CMK (cell line): ENCODE results near the gene CAPN6.

Experiments
- DNase-seq: peaks from one replicate; pipeline ENCODE4 v3.0.0-alpha.2; 2010; ENCODE audit warnings: low read depth

The CAPN6 gene, protein sequence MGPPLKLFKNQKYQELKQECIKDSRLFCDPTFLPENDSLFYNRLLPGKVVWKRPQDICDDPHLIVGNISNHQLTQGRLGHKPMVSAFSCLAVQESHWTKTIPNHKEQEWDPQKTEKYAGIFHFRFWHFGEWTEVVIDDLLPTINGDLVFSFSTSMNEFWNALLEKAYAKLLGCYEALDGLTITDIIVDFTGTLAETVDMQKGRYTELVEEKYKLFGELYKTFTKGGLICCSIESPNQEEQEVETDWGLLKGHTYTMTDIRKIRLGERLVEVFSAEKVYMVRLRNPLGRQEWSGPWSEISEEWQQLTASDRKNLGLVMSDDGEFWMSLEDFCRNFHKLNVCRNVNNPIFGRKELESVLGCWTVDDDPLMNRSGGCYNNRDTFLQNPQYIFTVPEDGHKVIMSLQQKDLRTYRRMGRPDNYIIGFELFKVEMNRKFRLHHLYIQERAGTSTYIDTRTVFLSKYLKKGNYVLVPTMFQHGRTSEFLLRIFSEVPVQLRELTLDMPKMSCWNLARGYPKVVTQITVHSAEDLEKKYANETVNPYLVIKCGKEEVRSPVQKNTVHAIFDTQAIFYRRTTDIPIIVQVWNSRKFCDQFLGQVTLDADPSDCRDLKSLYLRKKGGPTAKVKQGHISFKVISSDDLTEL

DNA sequence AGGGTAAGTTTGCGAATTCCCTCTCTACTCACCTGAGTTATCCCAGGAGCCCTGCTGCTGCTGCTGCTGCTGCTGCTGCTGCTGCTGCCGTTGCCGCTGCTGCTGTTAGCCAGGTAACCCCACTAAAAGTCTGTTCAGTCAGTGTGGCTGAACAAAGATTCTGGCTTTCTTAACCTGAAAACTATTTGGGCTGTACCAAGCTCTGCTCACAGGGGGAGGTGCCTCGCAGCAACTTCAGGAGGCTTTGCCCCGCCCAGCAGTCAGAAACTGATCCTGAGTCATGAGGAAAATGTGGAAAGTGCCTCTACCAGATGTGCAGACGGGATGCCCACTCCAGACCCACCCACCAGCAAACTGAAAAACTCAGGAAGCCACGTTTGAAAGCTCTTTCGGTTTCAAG lies at the start of gene CAPN6:
Gene CAPN6 (minus strand): TSS at position 145 of the 400 bp plus-strand sequence. CDS start 6,547 bp downstream, outside the sequence.
- DNase-seq = no peak

DNA sequence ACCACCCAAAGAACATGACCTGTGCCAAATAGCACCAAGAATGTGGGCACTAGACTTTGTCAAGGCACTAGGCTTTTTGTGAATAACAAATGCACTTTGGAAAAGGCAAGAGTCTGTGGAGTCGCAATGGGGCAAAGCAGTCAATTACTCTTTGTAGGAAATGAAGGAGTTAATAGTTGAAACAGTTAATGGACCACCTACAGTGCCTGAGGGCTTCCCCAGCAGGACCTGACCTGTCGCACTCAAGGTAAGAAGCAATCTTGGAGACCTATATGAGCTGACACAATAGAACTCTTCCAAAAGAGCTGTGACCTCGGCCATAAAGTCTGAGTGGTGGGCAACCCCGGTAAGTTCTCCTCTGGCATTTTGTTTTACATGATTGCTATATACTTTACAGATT lies 49.2 kb upstream of the CAPN6 start:
- DNase-seq = no peak

DNA sequence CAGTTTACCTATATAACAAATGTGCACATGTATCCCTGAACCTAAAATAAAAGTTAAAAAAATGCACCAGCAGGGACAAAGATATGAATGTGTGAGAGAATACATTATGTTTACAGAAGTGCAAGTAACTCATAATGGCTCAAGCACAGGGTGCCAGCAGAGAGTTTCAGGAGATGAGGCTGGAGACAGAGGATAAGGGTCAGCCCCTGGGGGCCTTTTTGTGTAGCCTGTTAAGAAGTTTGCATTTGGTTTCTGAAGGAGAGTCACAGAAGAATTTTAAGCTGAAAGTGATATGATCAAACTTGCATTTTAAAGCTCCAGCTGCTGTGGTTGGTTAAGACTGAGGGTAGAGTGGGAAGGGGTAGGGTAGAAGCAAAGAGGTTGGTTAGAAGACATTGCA lies 48.6 kb upstream of the CAPN6 start:
- DNase-seq = no peak

DNA sequence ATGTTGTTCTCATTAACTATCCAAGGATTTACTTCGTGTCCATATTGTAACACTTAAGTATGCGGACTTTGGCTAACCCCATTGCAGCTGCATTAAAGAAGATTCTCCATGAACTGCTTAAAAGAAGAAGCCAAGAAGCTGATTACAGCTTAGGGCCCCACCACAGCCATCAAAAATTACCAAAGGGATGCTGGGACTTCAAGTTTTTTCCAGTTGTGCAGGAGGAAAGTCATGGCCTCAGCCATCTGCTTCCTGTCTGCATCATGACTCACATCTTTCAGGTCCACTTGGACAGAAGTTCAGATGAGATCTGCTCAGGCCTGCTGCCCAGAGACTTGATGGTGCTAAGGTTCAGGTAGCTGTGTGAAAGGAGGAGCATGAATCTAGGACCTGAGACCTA lies 38.8 kb upstream of the CAPN6 start:
- DNase-seq = no peak

DNA sequence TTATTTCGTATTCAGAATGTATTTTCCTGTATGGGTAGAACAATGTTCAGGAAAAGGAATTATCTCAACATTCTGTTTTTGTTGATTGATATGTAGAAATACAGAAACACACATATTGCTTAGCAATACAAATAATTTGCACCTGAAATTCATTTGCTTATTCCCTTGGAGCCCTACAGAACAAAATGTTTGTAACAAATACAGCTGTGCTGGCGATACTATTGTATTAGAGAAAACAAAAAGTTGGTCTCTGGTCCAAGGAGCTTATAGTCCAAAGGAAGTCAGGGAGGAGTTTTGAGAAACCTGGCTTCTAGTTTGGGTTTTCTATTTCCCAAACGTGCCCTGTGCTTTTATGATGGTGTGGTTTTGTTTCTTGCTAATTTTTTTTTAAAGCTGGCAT lies 37.8 kb upstream of the CAPN6 start:
- DNase-seq = no peak

DNA sequence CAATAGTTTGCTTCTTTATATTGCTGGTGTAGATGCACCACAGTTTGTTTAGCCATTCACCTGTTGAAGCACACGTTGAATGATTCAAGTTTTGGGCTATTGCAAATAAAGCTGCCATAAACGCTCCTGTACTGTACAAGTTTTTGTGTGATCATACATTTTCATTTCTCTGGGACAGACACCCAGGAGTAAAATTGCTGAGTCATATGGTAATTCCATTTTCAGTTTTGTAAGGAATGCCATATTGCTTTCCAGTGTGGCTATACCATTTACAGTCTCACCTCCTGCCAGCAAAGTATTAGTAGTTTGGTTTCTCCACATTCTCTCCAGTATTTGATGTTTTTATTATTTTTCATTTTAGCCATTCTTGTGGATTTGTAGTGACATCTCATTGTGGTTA lies 32.0 kb upstream of the CAPN6 start:
- no peak for DNase-seq

DNA sequence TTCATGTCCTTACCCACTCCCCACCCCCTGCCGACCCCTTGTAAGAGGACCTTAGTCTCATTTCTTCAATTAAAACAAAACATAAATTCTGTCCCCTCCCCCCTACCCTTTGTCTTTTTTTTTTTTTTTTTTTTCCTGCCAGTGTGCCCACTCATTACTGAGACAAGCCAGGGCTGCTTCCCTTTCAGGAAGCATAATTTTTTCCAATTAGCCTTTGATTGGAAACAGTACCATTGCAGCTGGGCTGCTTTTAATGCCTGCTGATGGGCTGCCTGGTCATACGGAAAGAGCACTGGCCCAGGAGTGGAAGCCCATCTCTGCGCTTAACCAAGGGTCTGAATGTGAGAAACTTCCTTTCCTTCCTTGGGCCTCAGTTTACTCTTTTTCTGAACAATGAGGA lies 18.6 kb upstream of the CAPN6 start:
- DNase-seq = no peak

DNA sequence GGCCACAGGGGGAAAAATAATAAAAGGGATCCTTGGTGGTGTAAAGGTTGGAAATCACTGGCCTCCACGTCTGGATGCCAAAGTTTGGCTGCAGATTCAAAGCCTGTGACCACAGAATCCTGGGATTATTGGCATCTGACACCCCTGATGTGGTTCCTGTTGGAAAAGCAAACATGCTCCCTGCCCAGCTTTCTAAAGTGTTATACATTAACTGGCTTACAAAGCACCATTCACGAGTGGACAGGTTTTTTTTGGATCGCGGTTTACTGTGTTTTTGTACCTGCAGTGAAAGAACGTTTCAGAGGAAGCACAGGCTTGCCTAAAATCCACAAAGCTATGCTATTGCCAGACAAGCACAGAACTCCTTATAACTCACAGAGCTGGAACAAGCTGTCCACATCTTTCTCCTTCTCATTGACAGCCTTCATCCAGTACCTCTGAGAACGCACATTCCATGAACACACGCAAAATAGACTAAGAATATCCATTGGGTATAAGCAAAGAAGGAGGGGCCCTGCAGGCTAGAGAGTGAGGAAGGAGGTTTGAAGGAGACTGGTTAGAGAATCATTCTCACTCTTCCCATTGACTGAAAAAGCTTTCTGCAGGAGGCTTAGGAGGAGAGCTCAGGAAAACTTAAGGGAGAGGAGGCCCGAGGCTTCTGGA lies 14.5 kb upstream of the CAPN6 start:
- DNase-seq = no peak

DNA sequence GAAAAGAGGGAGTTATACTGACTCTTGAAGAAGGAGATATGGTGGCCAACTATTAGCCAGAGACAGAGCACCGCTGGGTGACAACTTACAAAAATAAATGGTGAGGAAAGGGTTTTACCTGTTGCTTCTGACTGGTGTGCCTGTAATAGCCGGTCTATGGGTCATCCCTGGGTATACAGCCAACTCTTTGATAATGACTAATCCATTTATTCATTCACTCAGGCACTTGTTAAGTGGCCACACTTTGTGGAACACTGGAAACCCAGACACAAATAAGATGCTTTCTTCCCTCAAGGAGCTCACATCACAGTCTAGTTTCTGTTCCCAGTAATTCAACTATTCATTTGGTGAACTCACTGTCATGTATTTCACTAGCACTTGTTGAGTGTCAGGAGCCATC lies 13.2 kb upstream of the CAPN6 start:
- DNase-seq = no peak

DNA sequence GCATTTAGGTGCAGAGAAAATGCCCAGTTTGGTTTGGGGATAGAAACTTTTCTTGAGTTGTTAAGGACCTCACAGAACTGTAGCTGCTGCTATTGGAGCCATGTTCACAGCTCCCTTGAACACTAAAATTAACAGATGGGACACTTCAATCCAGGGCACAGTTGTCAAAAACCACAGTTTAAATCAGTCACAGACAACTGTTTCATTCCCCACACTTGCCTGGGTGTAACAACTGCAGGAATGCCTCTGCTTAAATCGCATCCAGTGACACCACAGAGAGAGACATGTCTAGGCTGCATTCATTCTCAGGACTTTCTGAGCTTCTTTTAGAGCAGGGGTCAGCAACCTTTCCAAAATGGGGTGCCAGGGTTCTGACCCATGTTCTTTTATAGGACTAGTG lies 12.7 kb upstream of the CAPN6 start:
- no peak for DNase-seq

DNA sequence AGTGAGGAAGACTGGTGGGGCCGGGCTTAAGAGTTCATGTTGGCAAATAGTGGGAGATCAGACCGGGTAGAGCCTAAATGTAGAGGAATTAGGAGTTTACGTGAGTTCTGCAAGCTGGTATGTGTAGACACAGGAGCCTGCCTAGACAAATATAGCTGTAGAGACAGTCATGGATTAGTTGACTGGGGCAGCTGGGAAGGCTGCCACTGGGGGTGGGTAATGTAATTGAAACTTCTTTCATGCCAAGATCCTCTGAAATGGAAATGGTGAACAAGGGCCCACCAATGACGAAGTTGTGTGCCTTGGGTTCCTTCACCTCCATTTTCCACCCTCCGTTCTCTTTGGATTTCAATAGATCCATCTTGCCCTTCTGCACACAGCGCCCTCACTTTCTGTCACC lies 11.9 kb upstream of the CAPN6 start:
- no peak for DNase-seq

DNA sequence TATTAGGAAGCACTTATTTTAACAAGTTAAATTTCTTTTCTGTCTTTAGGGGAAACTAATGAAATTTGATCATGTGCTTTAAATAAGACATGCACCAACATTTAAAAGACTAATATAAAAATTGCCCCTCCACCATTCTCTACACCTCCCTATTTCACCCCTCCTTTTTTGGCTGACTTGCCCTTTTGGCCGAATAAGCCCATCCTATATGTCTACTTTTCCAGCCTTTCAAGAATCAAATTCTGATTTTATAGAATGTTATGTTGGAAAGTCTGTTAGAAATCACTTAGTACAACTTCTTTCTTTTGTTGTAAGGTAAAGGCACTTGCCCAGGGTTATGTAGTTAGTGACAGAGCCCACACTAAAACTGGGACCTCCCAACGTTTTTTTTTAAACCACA lies 1.8 kb downstream of the CAPN6 start:
- no peak for DNase-seq

DNA sequence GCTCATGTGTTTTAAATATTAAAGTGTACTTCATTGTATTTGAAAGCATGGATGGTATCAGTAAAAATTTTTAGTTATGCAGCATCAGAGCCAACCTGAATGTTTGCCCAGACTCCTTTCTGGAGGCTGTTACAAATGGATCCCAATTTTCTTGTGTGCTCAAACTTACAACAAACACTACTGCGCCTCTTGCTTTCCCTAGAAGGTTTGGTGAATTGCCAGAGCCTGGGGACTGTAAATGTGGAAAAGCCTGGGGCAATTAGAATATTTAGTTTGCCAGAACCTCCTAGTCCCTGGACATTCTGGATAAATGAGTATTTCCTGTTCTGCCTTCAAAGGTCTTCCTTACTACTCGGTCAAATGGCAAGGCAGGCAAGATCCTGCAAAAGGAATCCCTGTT lies 4.8 kb downstream of the CAPN6 start:
- no peak for DNase-seq

DNA sequence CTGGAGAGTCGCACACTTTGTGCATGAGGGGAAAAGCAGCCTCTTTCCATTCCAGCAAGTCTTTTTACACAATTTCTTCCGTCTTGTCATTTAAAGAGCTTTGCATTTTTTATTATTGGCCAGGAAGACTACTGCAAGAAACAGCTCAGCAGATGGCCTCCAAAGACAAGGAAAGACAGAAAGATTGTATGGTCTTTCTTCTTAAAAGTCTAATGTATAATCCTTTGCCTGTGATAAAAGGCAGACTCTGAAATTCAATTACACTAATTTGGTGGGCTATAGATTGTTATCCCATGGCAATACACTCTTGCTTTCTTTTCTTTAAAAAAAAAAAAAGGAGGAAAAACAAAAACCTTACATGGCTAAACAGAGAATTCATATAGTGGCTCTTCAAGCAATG lies 5.9 kb downstream of the CAPN6 start:
- no peak for DNase-seq

DNA sequence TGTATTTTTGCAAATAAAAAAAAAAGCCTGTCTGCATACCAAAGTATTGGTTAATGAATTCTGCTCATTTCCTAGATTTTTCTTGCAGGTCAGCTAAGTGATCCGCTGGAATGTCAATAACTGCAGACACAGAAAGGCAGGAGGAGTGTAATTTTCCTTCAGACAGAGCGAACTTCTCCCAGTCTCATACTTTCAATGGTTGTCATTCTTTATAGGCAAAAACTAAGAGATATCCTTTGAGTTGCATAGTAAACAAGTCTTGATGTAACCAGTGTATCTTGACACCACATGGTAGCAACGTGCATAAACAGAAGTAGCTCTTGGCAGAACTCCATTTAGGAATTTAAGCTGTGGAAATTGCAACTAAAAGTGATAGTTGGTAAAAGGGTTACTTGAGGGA lies 8.2 kb downstream of the CAPN6 start:
- no peak for DNase-seq

DNA sequence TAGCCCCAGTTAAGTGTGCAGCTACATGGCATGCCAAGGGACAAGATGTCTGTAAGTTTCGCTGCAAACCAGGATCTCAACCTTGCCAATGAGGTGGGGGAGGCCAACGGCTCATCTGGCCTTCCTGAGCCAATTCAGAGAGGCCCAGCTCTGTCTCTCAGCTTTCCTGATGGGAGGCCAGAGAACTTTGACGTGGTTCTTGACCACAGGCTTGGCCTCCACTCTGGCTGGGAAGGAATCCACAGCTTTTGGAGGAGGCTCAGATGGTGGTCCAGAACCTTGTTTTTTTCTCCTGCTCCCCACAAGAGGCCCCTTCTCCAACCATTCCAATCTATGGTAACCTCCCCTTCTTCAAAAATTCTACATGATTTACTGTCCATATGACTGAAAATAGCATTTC lies 9.8 kb downstream of the CAPN6 start:
- DNase-seq = no peak

DNA sequence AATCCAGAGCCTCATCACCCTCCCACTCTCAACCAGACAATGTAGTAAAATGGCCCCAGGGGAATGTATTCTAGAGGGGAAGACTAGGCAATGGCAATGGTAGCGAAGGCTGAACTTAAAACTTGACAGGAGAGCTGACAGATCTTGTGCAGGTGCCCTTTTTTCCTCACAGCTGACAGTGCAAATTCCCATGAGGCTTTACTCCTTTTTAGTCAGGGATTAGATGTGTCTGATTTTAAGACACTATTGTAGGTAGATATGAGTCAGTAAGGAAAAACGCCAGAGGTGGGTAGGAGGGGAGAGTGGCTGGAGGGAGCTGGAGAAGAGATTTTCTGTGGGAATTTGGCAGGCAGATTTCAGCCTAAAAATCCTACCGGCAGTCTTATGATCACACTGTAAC lies 10.7 kb downstream of the CAPN6 start:
- no peak for DNase-seq

DNA sequence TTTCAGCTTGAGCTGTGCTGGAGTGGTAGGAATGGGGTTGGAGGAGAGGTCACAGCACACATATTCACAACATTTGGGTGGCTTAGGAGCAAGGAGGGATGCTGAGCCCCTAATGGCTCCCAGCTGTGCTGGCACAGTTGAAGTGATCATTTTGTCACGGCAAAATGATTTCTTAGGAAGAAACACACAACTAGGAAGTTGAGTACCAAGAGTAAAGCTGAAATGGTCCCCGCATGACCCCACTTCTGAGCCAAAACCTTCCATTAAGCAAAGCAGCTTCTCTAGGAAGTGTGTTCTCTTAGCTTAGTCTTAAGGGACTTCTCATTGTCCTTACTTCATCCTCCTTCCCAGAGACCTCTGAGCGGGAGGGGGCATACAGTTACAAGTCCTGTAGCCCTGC lies 12.6 kb downstream of the CAPN6 start:
- DNase-seq = no peak

DNA sequence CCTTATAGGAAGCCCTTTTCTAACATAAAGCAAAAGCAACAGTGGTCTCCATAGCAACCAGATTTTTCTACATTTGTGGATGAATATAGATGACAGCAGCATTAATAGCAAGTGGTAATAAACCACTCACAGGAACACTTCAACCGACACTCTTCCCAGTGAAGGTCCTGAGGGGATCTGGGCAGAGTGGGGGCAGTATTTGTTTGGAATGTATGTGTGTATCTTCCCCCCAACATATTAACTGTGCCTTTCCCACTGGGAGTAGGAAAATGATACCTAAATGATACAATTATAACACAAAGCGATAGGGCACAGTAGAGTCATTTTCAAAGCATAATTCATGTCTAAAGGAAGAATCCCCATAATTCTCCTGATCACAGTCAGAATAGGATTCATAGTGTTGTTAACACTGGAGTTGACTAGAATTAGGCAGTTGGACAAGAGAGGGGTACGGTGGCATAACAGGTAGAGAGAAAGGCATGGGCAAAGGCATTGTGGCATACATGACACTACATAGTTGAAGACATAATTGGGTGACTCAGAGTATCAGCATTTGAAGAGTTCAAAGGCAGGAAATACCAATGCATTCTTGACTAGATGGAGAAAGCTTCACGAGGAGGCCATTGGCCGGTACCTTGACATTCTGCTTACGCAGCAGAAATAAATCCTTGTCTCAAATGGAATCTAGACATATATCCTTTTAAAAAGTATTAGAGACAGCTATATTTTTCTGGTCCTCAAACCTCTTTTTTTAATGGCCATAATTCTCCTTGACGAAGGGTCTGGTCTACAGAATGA lies 15.2 kb downstream of the CAPN6 start:
- DNase-seq = no peak

DNA sequence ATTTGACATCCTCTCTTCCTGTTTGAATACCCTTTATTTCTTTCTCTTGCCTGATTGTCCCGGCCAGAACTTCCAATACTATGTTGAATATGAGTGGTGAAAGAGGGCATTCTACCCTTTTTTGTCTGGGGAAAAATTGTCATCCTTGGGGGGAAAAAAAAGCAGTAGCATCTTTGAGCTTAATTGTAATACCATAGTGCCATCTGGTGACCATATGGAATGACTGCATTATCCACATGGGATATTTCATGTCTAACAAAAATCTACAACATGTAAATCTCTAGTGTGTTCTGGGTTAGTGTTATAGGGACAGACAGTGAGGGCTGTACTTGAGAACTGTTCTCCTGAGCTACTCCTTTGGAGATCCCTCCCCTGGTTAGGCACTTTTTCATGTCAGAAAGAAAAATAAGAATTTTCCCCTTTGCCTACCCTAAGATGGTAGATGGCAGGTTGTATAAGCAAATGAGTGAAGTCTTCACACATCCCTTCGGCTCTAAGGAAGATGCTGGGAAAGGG lies 26.0 kb downstream of the CAPN6 start:
- no peak for DNase-seq

DNA sequence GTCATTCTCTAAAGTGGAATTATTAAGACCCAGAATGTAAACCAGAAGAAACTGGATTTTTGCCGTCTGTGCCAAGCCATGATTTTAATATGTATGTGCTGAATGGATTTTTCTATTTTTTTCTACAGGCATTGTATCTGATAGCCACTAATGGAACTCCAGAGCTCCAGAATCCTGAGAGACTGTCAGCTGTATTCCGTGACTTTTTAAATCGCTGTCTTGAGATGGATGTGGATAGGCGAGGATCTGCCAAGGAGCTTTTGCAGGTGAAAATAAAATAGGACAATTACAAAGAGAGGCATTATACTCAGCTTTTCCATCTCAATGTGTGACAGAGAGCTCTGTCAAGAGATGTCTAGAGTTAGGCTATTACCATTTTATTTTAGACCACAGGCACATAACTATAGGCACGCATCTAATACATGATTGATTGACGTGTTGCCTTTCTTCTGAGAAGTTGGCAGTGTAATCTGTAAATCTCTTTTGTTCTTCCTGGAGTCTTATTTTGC lies 53.9 kb downstream of the CAPN6 start:
- no peak for DNase-seq

DNA sequence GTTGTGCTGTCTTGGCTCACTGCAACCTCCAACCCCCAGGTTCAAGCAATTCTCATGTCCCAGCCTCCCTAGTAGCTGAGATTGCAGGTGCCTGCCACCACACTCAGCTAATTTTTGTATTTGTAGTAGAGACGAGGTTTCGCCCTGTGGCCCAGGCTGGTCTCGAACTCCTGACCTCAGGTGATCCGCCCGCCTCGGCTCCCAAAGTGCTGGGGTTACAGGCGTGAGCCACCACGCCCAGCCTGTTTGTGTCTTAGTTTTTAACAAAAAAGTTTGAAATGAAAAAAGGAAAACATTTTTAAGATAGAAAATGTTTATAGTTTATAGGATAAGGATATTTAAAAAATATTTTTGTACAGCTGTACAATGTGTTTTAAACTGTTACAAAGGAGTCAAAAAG lies 62.4 kb downstream of the CAPN6 start:
- no peak for DNase-seq
